H1 (cell line): ENCODE data around the gene CENPW.

Source experiments
- EZH2 ChIP-seq: fragments of 200-600 bp; sonication (generic); IDR thresholded peaks from 2 replicates; pipeline ENCODE4 v1.7.1; 2012; ENCODE audit warnings: low read depth, mild to moderate bottlenecking, moderate library complexity, low read length, inconsistent platforms; ENCODE audit not compliant: severe bottlenecking
- POLR2AphosphoS5 ChIP-seq: IDR thresholded peaks from 2 replicates; pipeline ENCODE4 v1.6.1; 2011; ENCODE audit warnings: low read depth, low read length
- SIN3A ChIP-seq, 2 experiments: IDR thresholded peaks in 1 of 2; conservative IDR thresholded peaks in 1 of 2; 2 replicates each; pipeline ENCODE4 v1.6.1; 2011 to 2012; ENCODE audit warnings: low read length in 2 of 2, improper control_type of control experiment in 1 of 2, low read depth in 1 of 2, mild to moderate bottlenecking in 1 of 2
- SP2 ChIP-seq: IDR thresholded peaks from 2 replicates; pipeline ENCODE4 v1.6.1; 2012; ENCODE audit warnings: mild to moderate bottlenecking, low read length, inconsistent platforms
- YY1 ChIP-seq: IDR thresholded peaks from 2 replicates; pipeline ENCODE4 v1.6.1; 2011; ENCODE audit warnings: low read depth, mild to moderate bottlenecking, low read length
- TF ChIP-seq, protein P1 (sequence below), 3 experiments: IDR thresholded peaks; 1 replicate in 2 of 3; 2 replicates in 1 of 3; pipeline versions ENCODE4 v1.5.1 to v1.6.1; 2011; ENCODE audit warnings: low read length in 3 of 3, mild to moderate bottlenecking in 3 of 3, inconsistent platforms in 2 of 3, low read depth in 1 of 3, moderate library complexity in 1 of 3; ENCODE audit not compliant: insufficient read depth in 1 of 3; ENCODE audit errors: control extremely low read depth in 1 of 3

DNA sequence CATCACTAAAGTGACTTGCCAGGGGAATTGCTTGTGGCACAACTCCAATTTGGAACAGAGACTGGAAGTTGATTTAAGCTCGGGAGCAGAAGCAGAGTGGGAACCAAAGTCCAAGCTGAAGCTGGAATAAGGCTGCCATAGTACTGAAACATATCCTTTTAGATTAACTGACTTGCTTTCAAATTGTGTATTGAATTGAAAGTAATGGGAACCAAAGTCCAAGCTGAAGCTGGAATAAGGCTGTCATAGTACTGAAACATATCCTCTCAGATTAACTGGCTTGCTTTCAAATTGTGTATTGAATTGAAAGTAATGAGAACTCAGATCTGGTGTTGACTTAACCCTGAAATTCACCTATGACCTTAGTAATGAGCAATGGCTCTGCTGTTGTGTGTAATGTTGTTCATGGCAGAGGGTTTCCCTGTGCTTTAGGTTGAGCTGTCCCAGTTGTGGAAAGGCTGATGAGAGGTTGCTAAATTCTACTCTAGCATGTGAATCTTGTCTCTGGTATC is 40.2 kb downstream of the CENPW start:
- no peak for TF ChIP-seq SP2
- no peak for TF ChIP-seq YY1
- TF ChIP-seq, protein P1, sequence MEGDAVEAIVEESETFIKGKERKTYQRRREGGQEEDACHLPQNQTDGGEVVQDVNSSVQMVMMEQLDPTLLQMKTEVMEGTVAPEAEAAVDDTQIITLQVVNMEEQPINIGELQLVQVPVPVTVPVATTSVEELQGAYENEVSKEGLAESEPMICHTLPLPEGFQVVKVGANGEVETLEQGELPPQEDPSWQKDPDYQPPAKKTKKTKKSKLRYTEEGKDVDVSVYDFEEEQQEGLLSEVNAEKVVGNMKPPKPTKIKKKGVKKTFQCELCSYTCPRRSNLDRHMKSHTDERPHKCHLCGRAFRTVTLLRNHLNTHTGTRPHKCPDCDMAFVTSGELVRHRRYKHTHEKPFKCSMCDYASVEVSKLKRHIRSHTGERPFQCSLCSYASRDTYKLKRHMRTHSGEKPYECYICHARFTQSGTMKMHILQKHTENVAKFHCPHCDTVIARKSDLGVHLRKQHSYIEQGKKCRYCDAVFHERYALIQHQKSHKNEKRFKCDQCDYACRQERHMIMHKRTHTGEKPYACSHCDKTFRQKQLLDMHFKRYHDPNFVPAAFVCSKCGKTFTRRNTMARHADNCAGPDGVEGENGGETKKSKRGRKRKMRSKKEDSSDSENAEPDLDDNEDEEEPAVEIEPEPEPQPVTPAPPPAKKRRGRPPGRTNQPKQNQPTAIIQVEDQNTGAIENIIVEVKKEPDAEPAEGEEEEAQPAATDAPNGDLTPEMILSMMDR (IDR thresholded peaks at IDR 0.05; ENCODE audit: control extremely low read depth in 1 of 3, insufficient read depth in 1 of 3, low read depth in 1 of 3, low read length in 3 of 3), result no peak
- no peak for TF ChIP-seq SIN3A (conservative IDR thresholded peaks at IDR 0.05 in 1 of 2, IDR thresholded peaks at IDR 0.05 in 1 of 2; ENCODE audit: low read depth in 1 of 2, low read length in 2 of 2)
- no peak for TF ChIP-seq POLR2AphosphoS5
- no peak for TF ChIP-seq EZH2
